22Rv1 (cell line): ENCODE results near the gene HIVEP3.

Source experiments
- CTCF ChIP-seq: fragments of 450-650 bp; IDR thresholded peaks from 2 replicates; pipeline ENCODE4 v1.5.1; 2017; ENCODE audit warnings: mild to moderate bottlenecking
- ZFX ChIP-seq: fragments of 450-650 bp; IDR thresholded peaks from 2 replicates; pipeline ENCODE4 v1.6.1; 2017; ENCODE audit warnings: antibody characterized with exemption, borderline replicate concordance

- TF ChIP-seq CTCF = no peak
- TF ChIP-seq ZFX = no peak
Observed at GRCh38 chr1:41963636-41964035, 44.9 kb upstream of the HIVEP3 start.
